GM12892 (cell line): ENCODE results near the gene GIMAP5.

ENCODE experiments used
- POLR2A ChIP-seq: IDR thresholded peaks from 2 replicates; pipeline ENCODE4 v1.6.1; 2011; ENCODE audit warnings: low read depth, low read length, control low read depth
- POLR2AphosphoS5 ChIP-seq: IDR thresholded peaks from 2 replicates; pipeline ENCODE4 v1.6.1; 2011; ENCODE audit warnings: low read depth, low read length, control low read depth
- TAF1 ChIP-seq: IDR thresholded peaks from 2 replicates; pipeline ENCODE4 v1.6.1; 2011; ENCODE audit warnings: low read depth, mild to moderate bottlenecking, control low read depth, low read length, borderline replicate concordance

GRCh38 chr7:150717814-150718420 lies 19.3 kb upstream of the GIMAP5 start:
- TF ChIP-seq POLR2A (no peak), POLR2AphosphoS5 (no peak), TAF1 (no peak)
